Body of pancreas (tissue), 4 donors: Measurements from ENCODE around the gene IBTK. TPM values are rescaled to one million over a fixed set of nuclear protein-coding genes. Genes with fewer than 3 reads are reported as not detected.
"Not testable (repeated sequence)": the region's sequence is repeated elsewhere in the genome, so short reads cannot be mapped to it uniquely, and the experiment has no call there.

Source experiments
- ATAC-seq: fragments of 150-250 bp; one replicate; pipeline ENCODE4 v1.9.1; 2016
- DNase-seq, 4 donors: peaks; one replicate each; pipeline ENCODE4 v3.0.0-alpha.2; 2019
- H3K27ac ChIP-seq, 4 donors: fragments of 200-600 bp; sonication (generic); 1 replicate in 3 of 4; 2 replicates in 1 of 4; pipeline versions ENCODE4 v1.5.1 to v1.6.1; 2016 to 2019; ENCODE audit warnings: mild to moderate bottlenecking in 1 of 4, mixed read lengths in 1 of 4, moderate library complexity in 1 of 4
- H3K27me3 ChIP-seq, 2 donors: fragments of 200-600 bp; sonication (generic); one replicate each; pipeline ENCODE4 v1.6.0; 2016; ENCODE audit warnings: mild to moderate bottlenecking in 1 of 2
- H3K36me3 ChIP-seq, 2 donors: fragments of 200-600 bp; sonication (generic); replicated peaks in 1 of 2; 2 replicates each; pipeline ENCODE4 v1.5.1; 2016; ENCODE audit warnings: low read depth in 2 of 2; ENCODE audit not compliant: insufficient read depth in 1 of 2
- H3K4me1 ChIP-seq: fragments of 200-600 bp; sonication (generic); one replicate; pipeline ENCODE4 v1.6.0; 2016
- H3K4me3 ChIP-seq, 2 donors: fragments of 200-600 bp; sonication (generic); 1 replicate in 1 of 2; 2 replicates in 1 of 2; pipeline ENCODE4 v1.5.1; 2016 to 2019
- H3K9me3 ChIP-seq, 3 donors: fragments of 200-600 bp; sonication (generic); 1 replicate in 2 of 3; 2 replicates in 1 of 3; pipeline ENCODE4 v1.5.1; 2016
- POLR2A ChIP-seq, 3 donors: fragments of 450-650 bp; IDR thresholded peaks; one replicate each; pipeline ENCODE4 v1.6.1; 2016; ENCODE audit warnings: antibody characterized with exemption in 3 of 3, mild to moderate bottlenecking in 2 of 3
- WGBS, 2 donors: methylation state at CpG; one replicate each; pipeline ENCODE4 v1.1.5; 2017; 5-methylcytosine and 5-hydroxymethylcytosine counted together
- intact Hi-C: fragments of 100-400 bp; cut with DNase I; formaldehyde crosslinking; loops from one replicate; pipeline ENCODE4 v1.15.1; 2023
- total RNA-seq, 2 donors: library from RNA; depleted of rRNA; stranded (reverse); fragments of >200 nt; gene quantifications; one replicate each; pipeline ENCODE4 v1.1.0, GENCODE V29; 2016
- TF ChIP-seq, protein P1 (sequence below), 7 experiments: fragments of 450-650 bp in 4 of 7; fragments of 200-600 bp in 3 of 7; sonication (generic) in 3 of 7; IDR thresholded peaks; one replicate each; pipeline ENCODE4 v1.5.1; 2016 to 2019; ENCODE audit warnings: antibody characterized with exemption in 7 of 7

Gene IBTK, protein sequence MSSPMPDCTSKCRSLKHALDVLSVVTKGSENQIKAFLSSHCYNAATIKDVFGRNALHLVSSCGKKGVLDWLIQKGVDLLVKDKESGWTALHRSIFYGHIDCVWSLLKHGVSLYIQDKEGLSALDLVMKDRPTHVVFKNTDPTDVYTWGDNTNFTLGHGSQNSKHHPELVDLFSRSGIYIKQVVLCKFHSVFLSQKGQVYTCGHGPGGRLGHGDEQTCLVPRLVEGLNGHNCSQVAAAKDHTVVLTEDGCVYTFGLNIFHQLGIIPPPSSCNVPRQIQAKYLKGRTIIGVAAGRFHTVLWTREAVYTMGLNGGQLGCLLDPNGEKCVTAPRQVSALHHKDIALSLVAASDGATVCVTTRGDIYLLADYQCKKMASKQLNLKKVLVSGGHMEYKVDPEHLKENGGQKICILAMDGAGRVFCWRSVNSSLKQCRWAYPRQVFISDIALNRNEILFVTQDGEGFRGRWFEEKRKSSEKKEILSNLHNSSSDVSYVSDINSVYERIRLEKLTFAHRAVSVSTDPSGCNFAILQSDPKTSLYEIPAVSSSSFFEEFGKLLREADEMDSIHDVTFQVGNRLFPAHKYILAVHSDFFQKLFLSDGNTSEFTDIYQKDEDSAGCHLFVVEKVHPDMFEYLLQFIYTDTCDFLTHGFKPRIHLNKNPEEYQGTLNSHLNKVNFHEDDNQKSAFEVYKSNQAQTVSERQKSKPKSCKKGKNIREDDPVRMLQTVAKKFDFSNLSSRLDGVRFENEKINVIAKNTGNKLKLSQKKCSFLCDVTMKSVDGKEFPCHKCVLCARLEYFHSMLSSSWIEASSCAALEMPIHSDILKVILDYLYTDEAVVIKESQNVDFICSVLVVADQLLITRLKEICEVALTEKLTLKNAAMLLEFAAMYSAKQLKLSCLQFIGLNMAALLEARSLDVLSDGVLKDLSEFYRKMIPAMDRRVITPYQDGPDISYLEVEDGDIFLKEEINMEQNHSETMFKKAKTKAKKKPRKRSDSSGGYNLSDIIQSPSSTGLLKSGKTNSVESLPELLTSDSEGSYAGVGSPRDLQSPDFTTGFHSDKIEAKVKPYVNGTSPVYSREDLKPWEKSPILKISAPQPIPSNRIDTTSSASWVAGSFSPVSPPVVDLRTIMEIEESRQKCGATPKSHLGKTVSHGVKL (N-terminal part only)
- total RNA-seq, result 10 to 100 TPM; 18.8 to 27.2 TPM

DNA sequence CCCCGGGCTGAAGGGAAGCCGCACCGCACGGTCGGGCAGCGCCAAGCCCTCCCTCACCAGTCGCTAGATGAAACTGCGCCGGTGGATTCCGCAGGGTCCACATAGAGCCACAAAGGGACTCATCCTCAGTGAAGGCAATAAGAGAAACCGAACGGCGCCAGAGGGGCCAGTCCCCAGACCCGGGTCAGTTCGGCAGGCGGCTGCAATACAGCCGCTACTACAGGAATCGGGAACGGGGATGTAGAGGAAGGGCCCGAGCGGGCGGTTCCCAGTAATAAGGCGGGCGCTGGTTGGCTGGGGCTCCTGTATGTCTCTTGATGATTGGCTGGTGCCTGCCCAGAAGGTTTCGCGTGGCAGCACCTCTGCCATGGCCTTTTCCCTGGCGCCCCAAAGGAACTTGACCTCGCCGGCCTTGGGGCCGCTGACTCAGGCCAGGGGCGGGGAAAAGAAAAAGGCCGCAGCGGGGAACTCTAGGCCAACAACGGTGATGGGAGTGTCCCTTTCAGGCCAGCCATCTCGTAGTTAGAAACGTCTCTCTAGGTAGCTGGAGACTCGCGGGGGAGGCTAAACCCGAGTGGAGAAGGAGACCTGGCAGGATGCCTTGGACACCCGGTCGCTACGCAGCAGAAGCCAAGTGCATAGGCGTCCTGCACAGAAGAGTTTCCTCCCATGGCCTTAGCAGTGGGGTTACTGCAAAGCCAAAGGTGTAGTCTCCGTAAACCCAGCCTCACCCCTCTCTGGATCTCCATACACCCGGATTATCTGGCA lies at the start of gene IBTK:
Gene IBTK, minus strand, starts transcription at position 240 of the 768 bp plus-strand sequence. CDS start 7,258 bp downstream, outside the sequence.
- Histone ChIP-seq H3K4me1 (peaks cover 48% of the 10 kb centered on the region), H3K27ac (peak within 1 kb of the TSS; percentile 96 to 97 (median 96)), H3K4me3 (peak within 1 kb of the TSS; percentile 53 to 99), H3K36me3 (no peaks in the 10 kb centered on the region), H3K9me3 (no peaks in the 10 kb centered on the region), H3K27me3 (no peaks in the 10 kb centered on the region)
- 0 to 2% methylated on average over 16 to 45 of the region's 45 CpGs for WGBS, 2 donors
- DNase-seq, result peak; percentile 95 to 97 (median 96)
- peak; percentile 86 to 92 (median 91) for TF ChIP-seq POLR2A (IDR thresholded peaks at IDR 0.05)
- TF ChIP-seq, protein P1, sequence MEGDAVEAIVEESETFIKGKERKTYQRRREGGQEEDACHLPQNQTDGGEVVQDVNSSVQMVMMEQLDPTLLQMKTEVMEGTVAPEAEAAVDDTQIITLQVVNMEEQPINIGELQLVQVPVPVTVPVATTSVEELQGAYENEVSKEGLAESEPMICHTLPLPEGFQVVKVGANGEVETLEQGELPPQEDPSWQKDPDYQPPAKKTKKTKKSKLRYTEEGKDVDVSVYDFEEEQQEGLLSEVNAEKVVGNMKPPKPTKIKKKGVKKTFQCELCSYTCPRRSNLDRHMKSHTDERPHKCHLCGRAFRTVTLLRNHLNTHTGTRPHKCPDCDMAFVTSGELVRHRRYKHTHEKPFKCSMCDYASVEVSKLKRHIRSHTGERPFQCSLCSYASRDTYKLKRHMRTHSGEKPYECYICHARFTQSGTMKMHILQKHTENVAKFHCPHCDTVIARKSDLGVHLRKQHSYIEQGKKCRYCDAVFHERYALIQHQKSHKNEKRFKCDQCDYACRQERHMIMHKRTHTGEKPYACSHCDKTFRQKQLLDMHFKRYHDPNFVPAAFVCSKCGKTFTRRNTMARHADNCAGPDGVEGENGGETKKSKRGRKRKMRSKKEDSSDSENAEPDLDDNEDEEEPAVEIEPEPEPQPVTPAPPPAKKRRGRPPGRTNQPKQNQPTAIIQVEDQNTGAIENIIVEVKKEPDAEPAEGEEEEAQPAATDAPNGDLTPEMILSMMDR (IDR thresholded peaks at IDR 0.05), result peak in 1 of 7 experiments; percentile 4
- peak; percentile 96 for ATAC-seq
- intact Hi-C loops, result no loop called here

DNA sequence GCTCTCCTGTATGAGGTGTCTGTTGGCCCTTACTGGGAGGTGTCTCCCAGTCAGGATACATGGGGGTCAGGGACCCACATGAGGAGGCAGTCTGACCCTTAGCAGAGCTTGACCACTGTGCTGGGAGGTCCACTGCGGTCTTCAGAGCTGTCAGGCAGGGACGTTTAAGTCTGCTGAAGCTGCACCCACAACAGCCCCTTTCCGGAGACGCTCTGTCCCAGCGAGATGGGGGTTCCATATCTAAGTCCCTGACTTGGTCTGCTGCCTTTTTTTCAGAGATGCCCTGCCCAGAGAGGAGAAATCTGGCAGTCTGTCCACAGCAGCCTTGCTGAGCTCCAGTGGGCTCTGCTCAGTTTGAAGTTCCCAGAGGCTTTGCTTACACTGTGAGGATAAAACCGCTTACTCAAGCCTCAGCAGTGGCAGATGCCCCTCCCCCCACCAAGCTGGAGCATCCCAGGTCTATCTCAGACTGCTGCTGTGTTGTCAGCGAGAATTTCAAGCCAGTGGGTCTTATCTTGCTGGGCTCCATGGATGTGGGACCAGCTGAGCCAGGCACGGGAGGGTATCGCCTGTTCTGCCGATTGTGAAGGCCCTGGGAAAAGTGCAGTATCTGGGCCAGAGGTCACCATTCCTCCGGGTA lies 36.3 kb upstream of the IBTK start:
- Histone ChIP-seq H3K4me3 (no peak overlapping the region), H3K27ac (no peak overlapping the region), H3K9me3 (no peaks in the 10 kb centered on the region), H3K4me1 (no peaks in the 10 kb centered on the region), H3K27me3 (peaks cover 0 to 5% of the 10 kb centered on the region in 2 donors), H3K36me3 (no peaks in the 10 kb centered on the region)
- intact Hi-C loops, result no loop called here
- ATAC-seq (no peak), DNase-seq (no peak)
- 55 to 59% methylated on average over 5 to 9 of the region's 11 CpGs for WGBS, 2 donors
- TF ChIP-seq POLR2A (IDR thresholded peaks at IDR 0.05), result no peak
- TF ChIP-seq, protein P1 (IDR thresholded peaks at IDR 0.05), result no peak

DNA sequence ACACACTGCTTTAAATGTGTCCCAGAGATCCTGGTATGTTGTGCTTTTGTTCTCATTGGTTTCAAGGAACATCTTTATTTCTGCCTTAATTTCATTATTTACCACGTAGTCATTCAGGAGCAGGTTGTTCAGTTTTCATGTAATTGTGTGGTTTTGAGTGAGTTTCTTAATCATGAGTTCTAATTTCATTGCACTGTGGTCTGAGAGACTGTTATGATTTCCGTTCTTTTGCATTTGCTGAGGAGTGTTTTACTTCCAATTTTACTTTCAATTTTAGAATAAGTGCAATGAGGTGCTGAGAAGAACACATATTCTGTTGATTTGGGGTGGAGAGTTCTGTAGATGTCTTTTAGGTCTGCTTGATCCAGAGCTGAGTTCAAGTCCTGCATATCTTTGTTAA lies 34.0 kb upstream of the IBTK start:
- intact Hi-C loops, result not testable (repeated sequence)

DNA sequence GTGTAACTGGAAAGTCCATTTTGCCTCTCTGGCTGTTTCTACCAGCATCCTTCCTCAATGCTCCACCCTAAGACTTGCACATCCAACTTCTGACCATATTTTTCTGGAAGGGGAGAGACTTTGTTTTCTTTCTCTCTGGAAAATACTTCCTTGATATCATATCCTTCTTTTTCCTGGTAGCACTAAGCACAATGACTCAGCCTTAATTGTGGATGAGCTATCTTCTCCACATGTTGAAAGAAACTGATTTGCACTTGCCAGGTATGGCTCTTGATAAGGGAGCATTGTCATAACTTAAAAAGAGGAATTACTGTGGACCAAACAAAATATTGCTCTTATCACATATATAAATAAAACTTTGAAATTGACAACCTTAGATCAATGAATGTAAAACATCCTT lies 30.1 kb upstream of the IBTK start:
- DNase-seq (no peak), ATAC-seq (no peak)
- no peak overlapping the region for H3K4me3 ChIP-seq
- no peaks in the 10 kb centered on the region for H3K4me1 ChIP-seq
- TF ChIP-seq, protein P1 (IDR thresholded peaks at IDR 0.05), result no peak
- TF ChIP-seq POLR2A (IDR thresholded peaks at IDR 0.05), result no peak
- no peaks in the 10 kb centered on the region for H3K9me3 ChIP-seq
- no peak overlapping the region for H3K27ac ChIP-seq
- H3K27me3 ChIP-seq, result no peaks in the 10 kb centered on the region
- intact Hi-C loops, result no loop called here
- H3K36me3 ChIP-seq, result no peaks in the 10 kb centered on the region

More for the DNA sequence above, 34.0 kb upstream of the IBTK start:
- H3K4me3 ChIP-seq, H3K27me3 ChIP-seq, H3K4me1 ChIP-seq, H3K9me3 ChIP-seq, H3K36me3 ChIP-seq, ATAC-seq, H3K27ac ChIP-seq, DNase-seq: not testable (repeated sequence)
- WGBS, 2 donors, result 49 to 56% methylated on average over 2 of the region's 2 CpGs
